K562 (cell line): ENCODE data around the gene BEND5. TPM values are rescaled to one million over a fixed set of nuclear protein-coding genes. Genes with fewer than 3 reads are reported as not detected.

Experiments
- ATAC-seq: fragments of 200-7000 bp; cut with Tn5 transposase; 3 replicates; pipeline ENCODE4 v1.9.1; 2020; ENCODE audit warnings: moderate library complexity
- BruUV-seq: library from RNA; stranded (reverse); fragments of 400-500 nt; replicated peaks from 2 replicates; lab custom pipeline; 2021; lab: Mats Ljungman, UMichigan
- CTCF ChIA-PET: fragments of 300-600 bp; formaldehyde crosslinking; extraction: SDS; loops from one replicate; lab custom pipeline; 2021; ENCODE audit warnings: low intra/inter-chr PET ratio; lab: Yijun Ruan, JAX
- POLR2A ChIA-PET: fragments of 300-600, 350-650 bp; sonication (Branson Sonifier 250); formaldehyde crosslinking; extraction: SDS; loops from one replicate; lab custom pipeline; 2021; ENCODE audit warnings: antibody characterized with exemption, inconsistent platforms; lab: Yijun Ruan, JAX
- DNase-seq, 4 experiments: peaks; one replicate each; pipeline versions ENCODE4 v3.0.0 to v3.0.0-alpha.2; 2011 to 2018; ENCODE audit warnings: low spot score in 3 of 4, mixed read lengths in 3 of 4; ENCODE audit errors: extremely low read depth in 1 of 4
- FAIRE-seq: peaks from 2 replicates; lab custom pipeline; 2011; peaks lifted over from hg19 to GRCh38; lab: Jason Lieb, UNC
- H2AFZ ChIP-seq: 2 replicates; pipeline ENCODE4 v1.6.0; 2011; ENCODE audit warnings: low read depth, low read length, control low read depth, inconsistent platforms
- H3K27ac ChIP-seq: fragments of 200-600 bp; 3 replicates; pipeline ENCODE4 v1.8.0; 2011; ENCODE audit warnings: low read depth, mild to moderate bottlenecking, control low read depth, inconsistent platforms, low read length, moderate library complexity, mixed read lengths; ENCODE audit errors: extremely low read depth
- H3K27me3 ChIP-seq, 2 experiments: fragments of 300-600 bp in 1 of 2; 2 replicates in 1 of 2; 3 replicates in 1 of 2; pipeline versions ENCODE4 v1.6.0 to v1.8.0; 2011; ENCODE audit warnings: inconsistent platforms in 2 of 2, low read length in 2 of 2, mild to moderate bottlenecking in 1 of 2, mixed read lengths in 1 of 2, moderate library complexity in 1 of 2; ENCODE audit not compliant: control insufficient read depth in 2 of 2, insufficient read depth in 2 of 2
- H3K36me3 ChIP-seq: fragments of 300-600 bp; 3 replicates; pipeline ENCODE4 v1.8.0; 2011; ENCODE audit warnings: mild to moderate bottlenecking, low read length, inconsistent platforms; ENCODE audit not compliant: control insufficient read depth, insufficient read depth
- H3K4me1 ChIP-seq, 2 experiments: fragments of 200-600 bp in 1 of 2; replicated peaks in 1 of 2; 2 replicates in 1 of 2; 3 replicates in 1 of 2; pipeline versions ENCODE4 v1.5.1 to v1.8.0; 2011; ENCODE audit warnings: inconsistent platforms in 2 of 2, low read length in 2 of 2, mild to moderate bottlenecking in 1 of 2, mixed read lengths in 1 of 2, moderate library complexity in 1 of 2; ENCODE audit not compliant: control insufficient read depth in 2 of 2, insufficient read depth in 2 of 2
- H3K4me2 ChIP-seq: 2 replicates; pipeline ENCODE4 v1.6.1; 2011; ENCODE audit warnings: low read length, control low read depth, inconsistent platforms, mixed read lengths; ENCODE audit not compliant: insufficient read depth
- H3K4me3 ChIP-seq: fragments of 200-600 bp; sonication (generic), shearing (Covaris generic); 2 replicates; pipeline ENCODE4 v1.5.1; 2016; ENCODE audit warnings: control low read depth, inconsistent platforms
- H3K79me2 ChIP-seq: fragments of 200-600 bp; 3 replicates; pipeline ENCODE4 v1.8.0; 2011; ENCODE audit warnings: low read length, inconsistent platforms; ENCODE audit not compliant: control insufficient read depth, insufficient read depth
- H3K9ac ChIP-seq, 2 experiments: 2 replicates each; pipeline versions ENCODE4 v1.6.0 to v1.6.1; 2011; ENCODE audit warnings: low read depth in 2 of 2, low read length in 2 of 2, control low read depth in 1 of 2, inconsistent platforms in 1 of 2, mild to moderate bottlenecking in 1 of 2, mixed read lengths in 1 of 2; ENCODE audit not compliant: insufficient read depth in 1 of 2
- H3K9me1 ChIP-seq: one replicate; pipeline ENCODE4 v1.6.0; 2011; ENCODE audit warnings: inconsistent platforms, mild to moderate bottlenecking, low read length, moderate library complexity; ENCODE audit not compliant: control insufficient read depth, insufficient read depth
- H3K9me3 ChIP-seq: replicated peaks from 2 replicates; pipeline ENCODE4 v1.5.1; 2011; ENCODE audit warnings: low read depth, low read length, inconsistent platforms; ENCODE audit not compliant: control insufficient read depth, insufficient read depth
- H4K20me1 ChIP-seq: replicated peaks from 2 replicates; pipeline ENCODE4 v1.6.1; 2011; ENCODE audit warnings: low read length, inconsistent platforms, mixed read lengths; ENCODE audit not compliant: control insufficient read depth, insufficient read depth
- BACH1 ChIP-seq: fragments of 200-800 bp; sonication (Bioruptor generic); IDR thresholded peaks from 2 replicates; pipeline ENCODE4 v1.6.1; 2016; ENCODE audit warnings: missing genetic modification characterization, missing compliant biosample characterization
- CBFA2T2 ChIP-seq: fragments of 450-650 bp; conservative IDR thresholded peaks from 2 replicates; pipeline ENCODE4 v1.6.1; 2017; ENCODE audit warnings: mild to moderate bottlenecking
- CHCHD3 ChIP-seq: fragments of 250-450 bp; sonication (Bioruptor Pico); IDR thresholded peaks from 2 replicates; pipeline ENCODE4 v2.1.2; 2022; ENCODE audit warnings: mild to moderate bottlenecking
- MCM7 ChIP-seq, 2 experiments: fragments of 450-650 bp; IDR thresholded peaks; 2 replicates each; pipeline ENCODE4 v1.6.1; 2016 to 2018
- MYBL2 ChIP-seq, 2 experiments: fragments of 450-650 bp in 1 of 2; sonication (generic) in 1 of 2; formaldehyde crosslinking in 1 of 2; IDR thresholded peaks; 2 replicates each; pipeline versions ENCODE4 v1.6.1 to v1.8.1; 2017 to 2022; ENCODE audit warnings: borderline replicate concordance in 1 of 2, inconsistent platforms in 1 of 2, low read depth in 1 of 2, mild to moderate bottlenecking in 1 of 2, missing genetic modification reagents in 1 of 2, moderate library complexity in 1 of 2
- PRMT5 ChIP-seq: sonication (generic); formaldehyde crosslinking; IDR thresholded peaks from 2 replicates; pipeline ENCODE4 v1.5.0; 2020; ENCODE audit warnings: missing genetic modification reagents
- SOX6 ChIP-seq: fragments of 450-650 bp; IDR thresholded peaks from 2 replicates; pipeline ENCODE4 v1.6.1; 2014; ENCODE audit warnings: mild to moderate bottlenecking
- TSC22D4 ChIP-seq: fragments of 450-650 bp; IDR thresholded peaks from 2 replicates; pipeline ENCODE4 v1.6.1; 2016; ENCODE audit warnings: missing genetic modification characterization, missing biosample characterization, control low read depth
- XRCC5 ChIP-seq: fragments of 200-400 bp; formaldehyde crosslinking; IDR thresholded peaks from 2 replicates; pipeline ENCODE4 v1.6.1; 2017; ENCODE audit warnings: low read depth, mild to moderate bottlenecking, low read length
- WGBS: fragments of 100-300 bp; shearing (Covaris generic); methylation state at CpG from one replicate; pipeline ENCODE4 v1.1.6; 2016; ENCODE audit warnings: low coverage, mixed read lengths; ENCODE audit not compliant: insufficient coverage; ENCODE audit errors: missing lambda C conversion rate; 5-methylcytosine and 5-hydroxymethylcytosine counted together
- in situ Hi-C: fragments of 300-500 bp; cut with MboI; formaldehyde crosslinking; loops from 4 replicates; pipeline ENCODE4 v1.15.0; 2018; ENCODE audit warnings: inconsistent platforms, mixed read lengths
- intact Hi-C: fragments of 100-400 bp; cut with micrococcal nuclease; formaldehyde crosslinking; loops from 2 replicates; pipeline ENCODE4 v1.14.2; 2022
- polyA plus RNA-seq, 8 experiments: library from polyadenylated mRNA; depleted of rRNA in 4 of 8; stranded (reverse) in 5 of 8; unstranded in 3 of 8; fragments of >200 nt; fragmentation: Nextera tagmentation in 2 of 8; fragmentation: Illumina TruSeq in 1 of 8; extraction: Ambion mirVana in 2 of 8; extraction: Trizol in 1 of 8; gene quantifications; 2 replicates each; pipeline versions ENCODE4 v1.2.1 to v1.2.3, GENCODE V29; 2011 to 2014; ENCODE audit warnings: inconsistent platforms in 1 of 8, missing spikeins in 1 of 8
- total RNA-seq, 7 experiments: library from RNA; depleted of rRNA in 6 of 7; stranded (reverse); fragments of >200 nt in 6 of 7; fragmentation: Illumina TruSeq in 2 of 7; extraction: Trizol in 2 of 7; gene quantifications; 2 replicates each; pipeline versions ENCODE4 v1.2.1 to v1.2.3, GENCODE V29; 2011 to 2021; ENCODE audit warnings: low replicate concordance in 1 of 7
- TF ChIP-seq, protein P1 (sequence below): sonication (generic); formaldehyde crosslinking; IDR thresholded peaks from 2 replicates; pipeline ENCODE4 v1.8.1; 2022; ENCODE audit warnings: missing genetic modification reagents
- TF ChIP-seq, protein P2 (sequence below): IDR thresholded peaks from 2 replicates; pipeline ENCODE4 v1.6.1; 2016; ENCODE audit warnings: missing genetic modification characterization, missing compliant biosample characterization
- TF ChIP-seq, protein P3 (sequence below): fragments of 250-450 bp; sonication (Bioruptor Pico); IDR thresholded peaks from 2 replicates; pipeline ENCODE4 v1.5.0; 2021

Gene BEND5
- total and polyA plus RNA-seq, 9 of the 15 experiments (the other 6 are each of a cell fraction or from before 2014, with no cell fraction given), result not detected

DNA sequence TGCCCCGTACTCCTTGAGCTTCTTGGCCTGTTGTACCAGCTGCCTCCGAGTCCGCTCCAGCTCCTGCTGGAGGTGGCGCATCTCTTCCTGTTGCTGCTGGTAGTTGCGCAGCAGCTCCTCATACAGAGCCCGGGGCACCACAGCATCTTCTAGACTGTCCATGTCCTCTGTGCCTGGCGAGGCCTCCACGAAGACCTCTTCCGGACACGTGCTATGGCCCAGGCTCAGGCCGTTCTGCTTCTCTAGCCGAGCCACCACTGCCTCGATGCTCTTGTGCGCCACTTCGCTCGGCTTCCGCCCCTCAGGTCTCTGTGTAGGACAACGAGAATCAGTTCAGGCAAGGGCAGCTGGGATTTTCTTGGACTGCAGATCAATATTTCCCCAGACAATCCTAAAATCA lies 17.7 kb downstream of the BEND5 start:
- BruUV-seq, result no TSS peak
- H3K79me2 ChIP-seq, result no peaks in the 10 kb centered on the region
- no peak overlapping the region for H3K27ac ChIP-seq
- no peak for FAIRE-seq
- no peaks in the 10 kb centered on the region for H3K36me3 ChIP-seq
- no peak overlapping the region for H3K4me3 ChIP-seq
- ChIA-PET CTCF (no interaction called here), POLR2A (no interaction called here)
- no peaks in the 10 kb centered on the region; the same call in 1 of the 2 replicates for H4K20me1 ChIP-seq
- WGBS, result under 1% methylated on average over 18 of the region's 18 CpGs
- H3K27me3 ChIP-seq, result no peaks in the 10 kb centered on the region
- no peak overlapping the region for H3K4me2 ChIP-seq
- no peaks in the 10 kb centered on the region for H3K9me3 ChIP-seq
- no peak for TF ChIP-seq BACH1 (tag)
- TF ChIP-seq SOX6, result no peak
- TF ChIP-seq TSC22D4 (tag), result no peak
- TF ChIP-seq, all 486 proteins: peak for 0
- intact Hi-C loops (no loop called here), in situ Hi-C loops (no loop called here)
- no peak overlapping the region for H2AFZ ChIP-seq
- no peaks in the 10 kb centered on the region for H3K9me1 ChIP-seq
- DNase-seq (no peak), ATAC-seq (no peak)
- peak overlapping the region in 1 of 2 experiments; percentile 33; a peak in 1 of 4 replicates for H3K9ac ChIP-seq
- no peaks in the 10 kb centered on the region for H3K4me1 ChIP-seq

DNA sequence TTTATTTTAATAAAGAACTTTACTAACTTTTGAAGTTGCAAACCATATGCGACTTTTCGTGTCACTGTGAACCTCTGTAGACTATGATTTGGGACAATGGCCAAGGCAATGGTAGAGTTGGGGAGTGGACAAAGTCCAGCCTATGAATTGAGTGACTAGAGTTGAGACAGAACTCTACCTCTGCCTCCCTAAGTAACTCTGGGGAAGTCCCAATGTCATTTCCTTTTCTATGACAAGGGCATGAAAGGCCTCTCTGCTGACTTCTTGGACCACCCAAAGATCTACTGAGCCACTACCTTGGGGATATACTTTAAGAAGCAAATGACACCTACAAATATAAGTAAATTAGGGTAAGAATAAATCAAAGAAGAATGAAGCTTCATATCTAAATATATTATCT lies 19.3 kb downstream of the BEND5 start:
- 4% methylated on average over 2 of the region's 2 CpGs for WGBS
- in situ Hi-C loops (no loop called here), intact Hi-C loops (no loop called here)
- Histone ChIP-seq H3K9me3 (no peaks in the 10 kb centered on the region), H3K9me1 (no peaks in the 10 kb centered on the region), H2AFZ (no peak overlapping the region), H3K27me3 (no peaks in the 10 kb centered on the region), H3K27ac (no peak overlapping the region), H4K20me1 (no peaks in the 10 kb centered on the region; the same call in 1 of the 2 replicates), H3K79me2 (no peaks in the 10 kb centered on the region), H3K4me2 (no peak overlapping the region), H3K36me3 (no peaks in the 10 kb centered on the region), H3K4me3 (no peak overlapping the region), H3K9ac (no peak overlapping the region), H3K4me1 (no peaks in the 10 kb centered on the region)
- no TSS peak for BruUV-seq
- DNase-seq (no peak), FAIRE-seq (no peak), ATAC-seq (no peak)
- ChIA-PET CTCF (no interaction called here), POLR2A (no interaction called here)
- TF ChIP-seq XRCC5 (no peak), CHCHD3 (CRISPR knock-in tag) (no peak), PRMT5 (CRISPR knock-in tag) (no peak), CBFA2T2 (no peak), MCM7 (IDR thresholded peaks at IDR 0.05) (no peak), MYBL2 (IDR thresholded peaks at IDR 0.05; ENCODE audit: low read depth) (no peak), MYBL2 (CRISPR knock-in tag; IDR thresholded peaks at IDR 0.05; ENCODE audit: borderline replicate concordance) (no peak)
- TF ChIP-seq, protein P1, sequence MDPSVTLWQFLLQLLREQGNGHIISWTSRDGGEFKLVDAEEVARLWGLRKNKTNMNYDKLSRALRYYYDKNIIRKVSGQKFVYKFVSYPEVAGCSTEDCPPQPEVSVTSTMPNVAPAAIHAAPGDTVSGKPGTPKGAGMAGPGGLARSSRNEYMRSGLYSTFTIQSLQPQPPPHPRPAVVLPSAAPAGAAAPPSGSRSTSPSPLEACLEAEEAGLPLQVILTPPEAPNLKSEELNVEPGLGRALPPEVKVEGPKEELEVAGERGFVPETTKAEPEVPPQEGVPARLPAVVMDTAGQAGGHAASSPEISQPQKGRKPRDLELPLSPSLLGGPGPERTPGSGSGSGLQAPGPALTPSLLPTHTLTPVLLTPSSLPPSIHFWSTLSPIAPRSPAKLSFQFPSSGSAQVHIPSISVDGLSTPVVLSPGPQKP (CRISPR knock-in tag), result no peak
- TF ChIP-seq, protein P2, sequence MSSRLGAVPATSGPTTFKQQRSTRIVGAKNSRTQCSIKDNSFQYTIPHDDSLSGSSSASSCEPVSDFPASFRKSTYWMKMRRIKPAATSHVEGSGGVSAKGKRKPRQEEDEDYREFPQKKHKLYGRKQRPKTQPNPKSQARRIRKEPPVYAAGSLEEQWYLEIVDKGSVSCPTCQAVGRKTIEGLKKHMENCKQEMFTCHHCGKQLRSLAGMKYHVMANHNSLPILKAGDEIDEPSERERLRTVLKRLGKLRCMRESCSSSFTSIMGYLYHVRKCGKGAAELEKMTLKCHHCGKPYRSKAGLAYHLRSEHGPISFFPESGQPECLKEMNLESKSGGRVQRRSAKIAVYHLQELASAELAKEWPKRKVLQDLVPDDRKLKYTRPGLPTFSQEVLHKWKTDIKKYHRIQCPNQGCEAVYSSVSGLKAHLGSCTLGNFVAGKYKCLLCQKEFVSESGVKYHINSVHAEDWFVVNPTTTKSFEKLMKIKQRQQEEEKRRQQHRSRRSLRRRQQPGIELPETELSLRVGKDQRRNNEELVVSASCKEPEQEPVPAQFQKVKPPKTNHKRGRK (tag), result no peak
- TF ChIP-seq, protein P3, sequence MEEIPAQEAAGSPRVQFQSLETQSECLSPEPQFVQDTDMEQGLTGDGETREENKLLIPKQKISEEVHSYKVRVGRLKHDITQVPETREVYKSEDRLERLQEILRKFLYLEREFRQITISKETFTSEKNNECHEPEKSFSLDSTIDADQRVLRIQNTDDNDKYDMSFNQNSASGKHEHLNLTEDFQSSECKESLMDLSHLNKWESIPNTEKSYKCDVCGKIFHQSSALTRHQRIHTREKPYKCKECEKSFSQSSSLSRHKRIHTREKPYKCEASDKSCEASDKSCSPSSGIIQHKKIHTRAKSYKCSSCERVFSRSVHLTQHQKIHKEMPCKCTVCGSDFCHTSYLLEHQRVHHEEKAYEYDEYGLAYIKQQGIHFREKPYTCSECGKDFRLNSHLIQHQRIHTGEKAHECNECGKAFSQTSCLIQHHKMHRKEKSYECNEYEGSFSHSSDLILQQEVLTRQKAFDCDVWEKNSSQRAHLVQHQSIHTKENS (CRISPR knock-in tag), result no peak
